WTC11 (cell line): Measurements from ENCODE around the gene TMEM175. TPM values are rescaled to one million over a fixed set of nuclear protein-coding genes. Genes with fewer than 3 reads are reported as not detected.

ENCODE experiments used
- ATAC-seq: fragments of 200-7000 bp; cut with Tn5 transposase; 2 replicates; pipeline ENCODE4 v1.10.0; 2021; ENCODE audit warnings: mild to moderate bottlenecking, moderate library complexity
- CTCF ChIA-PET: fragments of 300-600 bp; sonication (Branson Sonifier 250); formaldehyde crosslinking; loops from one replicate; lab custom pipeline; 2021; ENCODE audit warnings: antibody characterized with exemption; lab: Charles Lee
- POLR2A ChIA-PET: fragments of 350-600 bp; sonication (Branson Sonifier 250); formaldehyde crosslinking; loops from one replicate; lab custom pipeline; 2021; ENCODE audit warnings: antibody characterized with exemption; lab: Charles Lee
- DNase-seq: peaks from one replicate; pipeline ENCODE4 v3.0.0; 2021; ENCODE audit warnings: low spot score
- H3K27ac Mint-ChIP-seq: 2 replicates; pipeline ENCODE4 v1.8.0; 2021; ENCODE audit warnings: mixed read lengths
- H3K27me3 Mint-ChIP-seq: 2 replicates; pipeline ENCODE4 v1.8.0; 2021; ENCODE audit warnings: low read depth, mild to moderate bottlenecking, moderate library complexity, mixed read lengths
- H3K36me3 Mint-ChIP-seq: 2 replicates; pipeline ENCODE4 v1.8.0; 2021; ENCODE audit warnings: mixed read lengths
- H3K4me1 Mint-ChIP-seq: 2 replicates; pipeline ENCODE4 v1.8.0; 2022; ENCODE audit warnings: mixed read lengths
- H3K4me3 Mint-ChIP-seq: 2 replicates; pipeline ENCODE4 v1.8.0; 2021; ENCODE audit warnings: mild to moderate bottlenecking, moderate library complexity, mixed read lengths
- H3K9me3 Mint-ChIP-seq: 2 replicates; pipeline ENCODE4 v1.8.0; 2021; ENCODE audit warnings: mixed read lengths
- ARID4B ChIP-seq: sonication (generic); formaldehyde crosslinking; IDR thresholded peaks from 2 replicates; pipeline ENCODE4 v1.8.0; 2023; ENCODE audit warnings: missing genetic modification reagents, mild to moderate bottlenecking, borderline replicate concordance
- CBFB ChIP-seq: sonication (generic); formaldehyde crosslinking; IDR thresholded peaks from 2 replicates; pipeline ENCODE4 v1.8.1; 2022; ENCODE audit warnings: mild to moderate bottlenecking, low read depth, missing genetic modification reagents
- ETV6 ChIP-seq: sonication (generic); formaldehyde crosslinking; IDR thresholded peaks from 2 replicates; pipeline ENCODE4 v1.8.1; 2022; ENCODE audit warnings: mild to moderate bottlenecking, missing genetic modification reagents
- FOXP1 ChIP-seq: sonication (generic); formaldehyde crosslinking; IDR thresholded peaks from 2 replicates; pipeline ENCODE4 v1.8.0; 2022; ENCODE audit warnings: missing genetic modification reagents, mild to moderate bottlenecking, moderate library complexity, borderline replicate concordance
- FOXP4 ChIP-seq: sonication (generic); formaldehyde crosslinking; IDR thresholded peaks from 2 replicates; pipeline ENCODE4 v1.8.0; 2022; ENCODE audit warnings: mild to moderate bottlenecking, missing genetic modification reagents
- SP1 ChIP-seq: sonication (generic); formaldehyde crosslinking; conservative IDR thresholded peaks from 2 replicates; pipeline ENCODE4 v1.8.1; 2022; ENCODE audit warnings: missing genetic modification reagents
- TCF7 ChIP-seq: sonication (generic); formaldehyde crosslinking; IDR thresholded peaks from 2 replicates; pipeline ENCODE4 v1.8.0; 2022; ENCODE audit warnings: mild to moderate bottlenecking, low read depth, missing genetic modification reagents, moderate library complexity
- TEAD1 ChIP-seq: sonication (generic); formaldehyde crosslinking; IDR thresholded peaks from 2 replicates; pipeline ENCODE4 v1.8.0; 2022; ENCODE audit warnings: mild to moderate bottlenecking, missing genetic modification reagents
- total RNA-seq: library from RNA; stranded (reverse); gene quantifications from 3 replicates; pipeline ENCODE4 v1.2.3, GENCODE V29; 2021

Gene TMEM175
- total RNA-seq, 1 experiment from 2014 or later: 9.2 TPM

- H3K27me3 Mint-ChIP-seq: peaks cover 29% of the 10 kb centered on the region
- DNase-seq: peak; percentile 46
- POLR2A ChIA-PET: no interaction called here
Observed at GRCh38 chr4:972651-973424, 40.6 kb downstream of the TMEM175 start.

GRCh38 chr4:973431-974397 is 41.5 kb downstream of the TMEM175 start, which contains the start of gene DGKQ:
DGKQ (minus strand) TSS chr4:973569; CDS start chr4:973482, 87 bp downstream.
- 0 out of 2 replicates have a peak, but pooled peaks cover 2% of the 10 kb centered on the region for H3K36me3 Mint-ChIP-seq
- DNase-seq: peak; percentile 80
- H3K9me3 Mint-ChIP-seq: peaks cover 3% of the 10 kb centered on the region; the same call in 1 of the 2 replicates
- H3K4me3 Mint-ChIP-seq: peak within 1 kb of the TSS; percentile 47
- ChIA-PET CTCF (interaction anchor here (1.1 to 1.9 kb wide), 3 partner anchors 14 to 47 kb away, joined by 3 to 7 read pairs (median 4); no protein-coding TSS in a partner anchor), POLR2A (no interaction called here)
- peaks cover 24% of the 10 kb centered on the region for H3K27me3 Mint-ChIP-seq
- TF ChIP-seq FOXP4 (CRISPR knock-in tag) (no peak), ETV6 (CRISPR knock-in tag) (0 out of 2 replicates have a peak, but pooled peaks have one; percentile 22), SP1 (CRISPR knock-in tag) (peak; percentile 50; the same call in 1 of the 2 replicates)
- no peak within 1 kb of the TSS for H3K27ac Mint-ChIP-seq
- peak; percentile 90 for ATAC-seq
- no peaks in the 10 kb centered on the region for H3K4me1 Mint-ChIP-seq

More at GRCh38 chr4:972651-973424, 40.6 kb downstream of the TMEM175 start:
- TF ChIP-seq CBFB (CRISPR knock-in tag): 0 out of 2 replicates have a peak, but pooled peaks have one; percentile 40
- TF ChIP-seq TEAD1 (CRISPR knock-in tag): no peak
- TF ChIP-seq ARID4B (CRISPR knock-in tag): 0 out of 2 replicates have a peak, but pooled peaks have one; percentile 26
- no peak for TF ChIP-seq TCF7
- 0 out of 2 replicates have a peak, but pooled peaks have one; percentile 37 for TF ChIP-seq FOXP4 (CRISPR knock-in tag)
- 0 out of 2 replicates have a peak, but pooled peaks have one; percentile 44 for TF ChIP-seq FOXP1
- Mint-ChIP-seq H3K36me3 (0 out of 2 replicates have a peak, but pooled peaks cover 2% of the 10 kb centered on the region), H3K27ac (no peak overlapping the region), H3K9me3 (peaks cover 3% of the 10 kb centered on the region; the same call in 1 of the 2 replicates), H3K4me1 (no peaks in the 10 kb centered on the region), H3K4me3 (peak overlapping the region; percentile 47)
- CTCF ChIA-PET: interaction anchor here (0.8 to 1.9 kb wide), 3 partner anchors 13 to 46 kb away, joined by 3 to 7 read pairs (median 3); no protein-coding TSS in a partner anchor
- ATAC-seq: peak; percentile 17
